HepG2 (cell line): ENCODE data around the gene RIMOC1. TPM values are rescaled to one million over a fixed set of nuclear protein-coding genes. Genes with fewer than 3 reads are reported as not detected.

Experiments used
- ATAC-seq: fragments of 200-7000 bp; cut with Tn5 transposase; 3 replicates; pipeline ENCODE4 v1.9.1; 2020; ENCODE audit warnings: mild to moderate bottlenecking, moderate library complexity
- BruUV-seq: library from RNA; stranded (reverse); fragments of 400-500 nt; replicated peaks from 2 replicates; lab custom pipeline; 2021; lab: Mats Ljungman, UMichigan
- CTCF ChIA-PET: fragments of 300-600 bp; formaldehyde crosslinking; extraction: SDS; loops from one replicate; lab custom pipeline; 2021; ENCODE audit warnings: low total read pairs, inconsistent platforms, low intra/inter-chr PET ratio; lab: Yijun Ruan, JAX
- POLR2A ChIA-PET: fragments of 350-600 bp; sonication (Branson Sonifier 250); formaldehyde crosslinking; loops from one replicate; lab custom pipeline; 2020; ENCODE audit warnings: antibody characterized with exemption, inconsistent platforms; lab: Yijun Ruan, JAX
- DNase-seq: peaks from one replicate; pipeline ENCODE4 v3.0.0-alpha.2; 2015; ENCODE audit warnings: low spot score
- FAIRE-seq: peaks from 3 replicates; lab custom pipeline; 2011; peaks lifted over from hg19 to GRCh38; lab: Jason Lieb, UNC
- H2AFZ ChIP-seq: one replicate; pipeline ENCODE4 v1.6.1; 2011; ENCODE audit warnings: low read length, inconsistent platforms
- H3K27ac ChIP-seq: fragments of 300-600 bp; 3 replicates; pipeline ENCODE4 v1.8.0; 2011; ENCODE audit warnings: mixed run types, mild to moderate bottlenecking, mixed read lengths, low read length, inconsistent platforms; ENCODE audit not compliant: insufficient read depth; ENCODE audit errors: extremely low read length
- H3K27me3 ChIP-seq, 2 experiments: fragments of 200-600 bp in 1 of 2; 2 replicates in 1 of 2; 3 replicates in 1 of 2; pipeline versions ENCODE4 v1.6.0 to v1.8.0; 2011; ENCODE audit warnings: low read length in 2 of 2, mild to moderate bottlenecking in 2 of 2, moderate library complexity in 2 of 2, inconsistent platforms in 1 of 2; ENCODE audit not compliant: insufficient read depth in 2 of 2, control insufficient read depth in 1 of 2
- H3K36me3 ChIP-seq, 2 experiments: fragments of 200-600 bp in 1 of 2; replicated peaks in 1 of 2; 2 replicates in 1 of 2; 3 replicates in 1 of 2; pipeline versions ENCODE4 v1.5.1 to v1.8.0; 2011; ENCODE audit warnings: low read length in 2 of 2, inconsistent platforms in 1 of 2; ENCODE audit not compliant: insufficient read depth in 2 of 2, control insufficient read depth in 1 of 2
- H3K4me1 ChIP-seq: 2 replicates; pipeline ENCODE4 v1.5.1; 2012; ENCODE audit warnings: low read length, inconsistent platforms; ENCODE audit not compliant: insufficient read depth
- H3K4me2 ChIP-seq: 2 replicates; pipeline ENCODE4 v1.6.0; 2011; ENCODE audit warnings: low read depth, low read length, inconsistent platforms
- H3K4me3 ChIP-seq, 3 experiments: fragments of 200-600 bp in 1 of 3; sonication (generic), shearing (Covaris generic) in 1 of 3; replicated peaks in 1 of 3; 2 replicates each; pipeline ENCODE4 v1.5.1; 2011 to 2016; ENCODE audit warnings: low read length in 3 of 3, inconsistent platforms in 2 of 3, low read depth in 2 of 3, mild to moderate bottlenecking in 2 of 3, control low read depth in 1 of 3, mixed read lengths in 1 of 3; ENCODE audit not compliant: insufficient read depth in 1 of 3
- H3K79me2 ChIP-seq: one replicate; pipeline ENCODE4 v1.6.1; 2011; ENCODE audit warnings: low read length, inconsistent platforms; ENCODE audit not compliant: insufficient read depth
- H3K9ac ChIP-seq: 2 replicates; pipeline ENCODE4 v1.6.0; 2011; ENCODE audit warnings: mild to moderate bottlenecking, low read depth, low read length, inconsistent platforms; ENCODE audit not compliant: insufficient read depth
- H3K9me3 ChIP-seq: 2 replicates; pipeline ENCODE4 v1.5.1; 2012; ENCODE audit warnings: mild to moderate bottlenecking, low read length
- H4K20me1 ChIP-seq: 2 replicates; pipeline ENCODE4 v1.6.0; 2011; ENCODE audit warnings: inconsistent platforms, mild to moderate bottlenecking, low read length, moderate library complexity; ENCODE audit not compliant: insufficient read depth
- CREM ChIP-seq, 2 experiments: sonication (generic) in 1 of 2; formaldehyde crosslinking in 1 of 2; IDR thresholded peaks; 2 replicates each; pipeline versions ENCODE4 v1.4.0 to v1.6.1; 2016 to 2020; ENCODE audit warnings: antibody characterized with exemption in 1 of 2, mild to moderate bottlenecking in 1 of 2, missing genetic modification reagents in 1 of 2
- HES4 ChIP-seq: sonication (generic); formaldehyde crosslinking; IDR thresholded peaks from 2 replicates; pipeline ENCODE4 v1.9.0; 2021; ENCODE audit warnings: mild to moderate bottlenecking, missing genetic modification reagents, borderline replicate concordance
- MTF1 ChIP-seq: sonication (generic); formaldehyde crosslinking; IDR thresholded peaks from 2 replicates; pipeline ENCODE4 v1.5.0; 2020; ENCODE audit warnings: missing genetic modification reagents
- PAF1 ChIP-seq: IDR thresholded peaks from 2 replicates; pipeline ENCODE4 v1.6.1; 2016; ENCODE audit warnings: missing genetic modification reagents, missing compliant biosample characterization
- ZFP36L1 ChIP-seq: sonication (generic); formaldehyde crosslinking; IDR thresholded peaks from 2 replicates; pipeline ENCODE4 v1.8.0; 2022; ENCODE audit warnings: mild to moderate bottlenecking, missing genetic modification reagents, moderate library complexity
- ZNF232 ChIP-seq: sonication (generic); formaldehyde crosslinking; IDR thresholded peaks from 2 replicates; pipeline ENCODE4 v1.4.0; 2020; ENCODE audit warnings: missing genetic modification reagents, borderline replicate concordance
- ZNF296 ChIP-seq: sonication (generic); formaldehyde crosslinking; conservative IDR thresholded peaks from 2 replicates; pipeline ENCODE4 v1.5.0; 2020; ENCODE audit warnings: mild to moderate bottlenecking, missing genetic modification reagents
- ZNF33A ChIP-seq: sonication (generic); formaldehyde crosslinking; IDR thresholded peaks from 2 replicates; pipeline ENCODE4 v1.5.1; 2020; ENCODE audit warnings: missing genetic modification reagents, mild to moderate bottlenecking, moderate library complexity, borderline replicate concordance
- ZNF496 ChIP-seq: sonication (generic); formaldehyde crosslinking; IDR thresholded peaks from 2 replicates; pipeline ENCODE4 v1.8.1; 2023; ENCODE audit warnings: mild to moderate bottlenecking, moderate library complexity, missing genetic modification reagents; ENCODE audit not compliant: insufficient replicate concordance
- ZNF549 ChIP-seq: sonication (generic); formaldehyde crosslinking; IDR thresholded peaks from 2 replicates; pipeline ENCODE4 v1.5.0; 2020; ENCODE audit warnings: missing genetic modification reagents
- ZNF607 ChIP-seq: sonication (generic); formaldehyde crosslinking; IDR thresholded peaks from 2 replicates; pipeline ENCODE4 v1.5.1; 2020; ENCODE audit warnings: missing genetic modification reagents, mild to moderate bottlenecking, borderline replicate concordance
- ZNF772 ChIP-seq: sonication (generic); formaldehyde crosslinking; IDR thresholded peaks from 2 replicates; pipeline ENCODE4 v1.5.0; 2020; ENCODE audit warnings: mild to moderate bottlenecking, missing genetic modification reagents
- ZSCAN29 ChIP-seq: sonication (generic); formaldehyde crosslinking; conservative IDR thresholded peaks from 2 replicates; pipeline ENCODE4 v1.4.0; 2020; ENCODE audit warnings: mild to moderate bottlenecking, missing genetic modification reagents
- WGBS: methylation state at CpG from one replicate; pipeline ENCODE4 v1.1.6; 2017; ENCODE audit warnings: low lambda C conversion rate; 5-methylcytosine and 5-hydroxymethylcytosine counted together
- in situ Hi-C: cut with HindIII; loops from 2 replicates; pipeline ENCODE4 v1.10.0; 2017; ENCODE audit warnings: low pct_unique_long_range_greater_than_20kb; ENCODE audit not compliant: extremely low pct_ligation_motif_present
- intact Hi-C: fragments of 100-400 bp; cut with micrococcal nuclease; formaldehyde crosslinking; loops from one replicate; pipeline ENCODE4 v1.10.0; 2022; ENCODE audit not compliant: unreplicated experiment
- polyA plus RNA-seq, 8 experiments: library from polyadenylated mRNA; depleted of rRNA in 3 of 8; stranded (reverse) in 7 of 8; unstranded in 1 of 8; fragments of >200 nt; fragmentation: Illumina TruSeq in 4 of 8; extraction: Trizol in 4 of 8; gene quantifications; 2 replicates each; pipeline versions ENCODE4 v1.2.1 to v1.2.3, GENCODE V29; 2011 to 2016; ENCODE audit warnings: low read depth in 4 of 8, missing spikeins in 1 of 8, mixed read lengths in 1 of 8; ENCODE audit not compliant: insufficient read depth in 1 of 8
- total RNA-seq, 5 experiments: library from RNA; depleted of rRNA; stranded (reverse); fragments of >200 nt; fragmentation: Illumina TruSeq; extraction: Trizol; gene quantifications; 2 replicates each; pipeline ENCODE4 v1.2.3, GENCODE V29; 2016; ENCODE audit warnings: low read depth in 1 of 5
- TF ChIP-seq, protein P1 (sequence below): IDR thresholded peaks from 2 replicates; pipeline ENCODE4 v1.6.1; 2012; ENCODE audit warnings: low read length, improper control_type of control experiment

The RIMOC1 gene
- total and polyA plus RNA-seq, 2 of the 13 experiments (the other 11 are each of a cell fraction or from before 2014, with no cell fraction given) = 16.3 to 16.9 TPM

DNA sequence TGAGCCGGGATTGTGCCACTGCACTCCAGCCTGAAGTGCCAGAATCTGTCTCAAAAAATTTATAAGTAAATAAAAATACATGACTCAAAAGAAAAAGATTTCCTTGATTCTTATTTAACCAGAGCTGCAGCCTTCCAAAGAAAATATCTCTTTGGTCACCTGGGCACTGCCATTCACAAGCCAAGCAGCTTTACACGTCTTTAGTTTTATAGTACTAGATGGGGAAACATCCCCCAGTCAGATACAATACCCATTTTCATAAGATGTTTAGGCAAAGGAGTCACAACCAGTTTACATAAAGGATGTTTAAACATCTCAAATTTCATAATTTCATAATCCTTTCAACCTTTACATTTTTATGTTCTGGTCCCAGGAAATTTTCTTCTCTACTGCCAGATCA is 20.2 kb upstream of the RIMOC1 start:
- Histone ChIP-seq H3K36me3 (no peaks in the 10 kb centered on the region), H3K4me2 (no peak overlapping the region), H3K4me1 (peaks cover 4% of the 10 kb centered on the region), H3K9ac (no peak overlapping the region), H3K27ac (no peak overlapping the region)
- ChIA-PET POLR2A (no interaction called here), CTCF (no interaction called here)
- 54% methylated on average over 2 of the region's 2 CpGs for WGBS
- DNase-seq = no peak
- no TSS peak for BruUV-seq
- in situ Hi-C loops = no loop called here
- TF ChIP-seq ZNF296 (CRISPR knock-in tag) (no peak), ZNF496 (CRISPR knock-in tag) (no peak), PAF1 (CRISPR knock-in tag) (no peak), ZSCAN29 (no peak), HES4 (CRISPR knock-in tag) (no peak), ZNF232 (CRISPR knock-in tag) (no peak), CREM (IDR thresholded peaks at IDR 0.05) (no peak), CREM (CRISPR knock-in tag; IDR thresholded peaks at IDR 0.05) (no peak), ZNF607 (CRISPR knock-in tag) (no peak), ZNF772 (no peak), ZFP36L1 (CRISPR knock-in tag) (no peak), MTF1 (CRISPR knock-in tag) (no peak), ZNF549 (CRISPR knock-in tag) (no peak), ZNF33A (no peak)
- TF ChIP-seq, protein P1, sequence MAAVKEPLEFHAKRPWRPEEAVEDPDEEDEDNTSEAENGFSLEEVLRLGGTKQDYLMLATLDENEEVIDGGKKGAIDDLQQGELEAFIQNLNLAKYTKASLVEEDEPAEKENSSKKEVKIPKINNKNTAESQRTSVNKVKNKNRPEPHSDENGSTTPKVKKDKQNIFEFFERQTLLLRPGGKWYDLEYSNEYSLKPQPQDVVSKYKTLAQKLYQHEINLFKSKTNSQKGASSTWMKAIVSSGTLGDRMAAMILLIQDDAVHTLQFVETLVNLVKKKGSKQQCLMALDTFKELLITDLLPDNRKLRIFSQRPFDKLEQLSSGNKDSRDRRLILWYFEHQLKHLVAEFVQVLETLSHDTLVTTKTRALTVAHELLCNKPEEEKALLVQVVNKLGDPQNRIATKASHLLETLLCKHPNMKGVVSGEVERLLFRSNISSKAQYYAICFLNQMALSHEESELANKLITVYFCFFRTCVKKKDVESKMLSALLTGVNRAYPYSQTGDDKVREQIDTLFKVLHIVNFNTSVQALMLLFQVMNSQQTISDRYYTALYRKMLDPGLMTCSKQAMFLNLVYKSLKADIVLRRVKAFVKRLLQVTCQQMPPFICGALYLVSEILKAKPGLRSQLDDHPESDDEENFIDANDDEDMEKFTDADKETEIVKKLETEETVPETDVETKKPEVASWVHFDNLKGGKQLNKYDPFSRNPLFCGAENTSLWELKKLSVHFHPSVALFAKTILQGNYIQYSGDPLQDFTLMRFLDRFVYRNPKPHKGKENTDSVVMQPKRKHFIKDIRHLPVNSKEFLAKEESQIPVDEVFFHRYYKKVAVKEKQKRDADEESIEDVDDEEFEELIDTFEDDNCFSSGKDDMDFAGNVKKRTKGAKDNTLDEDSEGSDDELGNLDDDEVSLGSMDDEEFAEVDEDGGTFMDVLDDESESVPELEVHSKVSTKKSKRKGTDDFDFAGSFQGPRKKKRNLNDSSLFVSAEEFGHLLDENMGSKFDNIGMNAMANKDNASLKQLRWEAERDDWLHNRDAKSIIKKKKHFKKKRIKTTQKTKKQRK = no peak
- TF ChIP-seq, all 625 proteins: peak for 0
- Histone ChIP-seq H2AFZ (no peak overlapping the region), H4K20me1 (no peaks in the 10 kb centered on the region), H3K27me3 (no peaks in the 10 kb centered on the region), H3K79me2 (no peaks in the 10 kb centered on the region), H3K4me3 (no peak overlapping the region), H3K9me3 (no peaks in the 10 kb centered on the region)
- intact Hi-C loops = no loop called here
- FAIRE-seq = no peak
- no peak for ATAC-seq
